D341Med (cell line): Measurements from ENCODE around the gene ZNF423.

Experiments
- DNase-seq: peaks from one replicate; pipeline ENCODE4 v3.0.0; 2012; ENCODE audit warnings: low spot score

The ZNF423 gene

DNA sequence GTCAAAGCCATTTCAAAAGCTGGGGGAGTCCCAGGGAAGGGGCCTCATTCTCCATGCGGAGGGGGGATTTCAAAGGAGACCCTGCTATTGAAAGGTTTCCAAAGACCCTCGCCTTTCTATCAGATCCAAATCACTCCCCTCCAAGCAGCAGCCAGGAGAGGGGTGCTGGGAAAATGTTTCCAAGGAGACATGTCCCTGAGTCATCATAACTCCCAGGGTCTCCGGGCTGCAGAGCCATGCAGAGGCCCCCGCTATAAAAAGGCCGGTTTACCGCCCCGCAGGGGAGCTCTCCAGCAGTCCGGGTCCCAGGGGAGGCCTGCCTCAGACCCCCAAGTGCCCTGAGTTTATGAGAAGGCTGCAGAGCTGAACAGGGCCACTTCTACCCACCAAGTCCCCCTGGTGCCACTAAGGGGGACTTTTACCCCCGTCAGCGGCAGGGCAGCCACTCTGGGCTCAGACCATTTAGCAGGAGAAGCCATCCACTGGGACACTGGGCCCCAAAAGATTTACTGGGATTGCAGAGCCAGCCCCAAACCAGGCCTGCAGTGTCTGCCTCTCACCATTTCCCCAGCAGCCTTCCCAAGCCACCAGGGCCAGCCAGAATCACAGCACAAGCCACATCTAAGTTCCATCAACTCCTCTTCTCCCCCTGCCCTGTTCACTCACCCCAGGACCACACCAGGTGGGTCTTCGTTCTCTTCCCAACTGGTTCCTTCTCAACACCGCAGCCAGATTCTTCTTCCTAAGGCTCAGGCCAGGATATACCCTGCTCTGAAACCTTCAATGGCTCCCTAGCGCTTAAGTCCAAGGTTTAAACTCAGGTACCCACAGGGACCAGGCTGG, 234.4 kb downstream of the ZNF423 start:
- DNase-seq, result no peak

- no peak for DNase-seq
These were observed 235.1 kb downstream of the ZNF423 start for GRCh38 chr16:49620869-49621240.

GRCh38 chr16:49620158-49620868, 235.6 kb downstream of the ZNF423 start:
- no peak for DNase-seq

GRCh38 chr16:49619811-49620157, 236.1 kb downstream of the ZNF423 start:
- DNase-seq, result no peak

DNA sequence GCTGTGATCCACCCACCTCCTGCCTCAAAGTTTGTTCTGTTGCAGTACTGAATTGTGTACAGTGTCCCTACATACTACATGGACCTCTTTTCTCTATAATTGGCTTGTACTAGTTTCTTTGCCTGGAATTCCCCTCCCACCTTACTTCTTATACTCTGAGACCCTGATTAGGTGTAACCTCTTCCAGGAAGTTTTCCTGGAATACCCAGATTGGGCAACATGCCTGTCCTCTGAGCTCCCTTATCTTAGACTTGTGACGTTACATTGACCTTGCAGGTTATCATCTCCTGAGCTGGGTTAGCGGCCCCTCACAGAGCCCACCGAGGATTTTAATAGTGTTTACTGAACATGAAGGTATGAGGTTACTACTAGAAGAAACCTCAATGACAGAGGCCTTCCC, 237.0 kb downstream of the ZNF423 start:
- no peak for DNase-seq

DNA sequence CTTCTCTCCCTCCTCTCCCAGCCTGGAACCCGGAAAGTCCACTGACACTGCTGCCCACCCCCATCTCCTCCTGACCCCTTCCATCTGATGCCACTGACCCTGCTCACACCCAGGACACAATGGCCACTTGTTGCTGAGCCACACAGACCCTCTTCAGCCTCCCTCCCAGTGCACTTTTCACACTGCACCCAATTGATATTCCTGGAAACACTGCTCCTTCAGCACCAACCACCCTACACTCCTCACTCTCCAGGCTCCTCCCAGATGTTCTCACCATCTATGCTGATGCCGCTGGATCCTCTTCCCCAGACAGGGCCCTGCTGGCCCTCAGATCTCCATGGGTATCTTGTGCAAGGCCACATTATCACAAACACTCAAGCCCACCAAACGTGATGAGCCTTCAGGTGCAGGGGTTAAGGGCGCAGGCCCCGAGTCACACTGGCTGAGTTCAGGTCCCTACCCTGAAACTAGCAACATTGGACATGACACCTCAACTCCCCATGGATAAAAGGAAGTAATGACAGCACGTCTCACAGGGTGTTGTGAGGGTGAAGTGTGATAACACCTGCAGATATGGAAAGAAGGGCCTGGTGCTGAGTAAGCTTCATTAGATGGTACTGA, 238.1 kb downstream of the ZNF423 start:
- no peak for DNase-seq

GRCh38 chr16:49617016-49617629, 238.8 kb downstream of the ZNF423 start:
- DNase-seq, result no peak

- no peak for DNase-seq
These were observed 240.3 kb downstream of the ZNF423 start for GRCh38 chr16:49615576-49615975.

DNA sequence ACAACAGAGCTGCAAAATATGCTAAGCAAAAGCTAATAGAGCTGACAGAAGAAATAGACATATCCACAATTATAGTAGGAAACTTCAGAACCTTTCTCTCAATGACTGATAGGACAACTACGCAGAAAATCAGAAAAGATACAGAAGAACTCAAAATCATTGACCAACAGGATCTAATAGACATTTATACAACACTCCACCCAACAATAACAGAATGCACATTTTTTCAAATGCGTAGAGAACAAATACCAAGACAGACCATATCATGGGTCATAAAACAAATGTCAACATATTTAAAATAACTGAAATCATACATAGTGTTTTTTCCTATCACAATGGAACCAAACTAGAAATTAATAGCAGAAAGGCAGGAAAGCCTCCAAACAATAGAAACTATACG, 244.9 kb downstream of the ZNF423 start:
- no peak for DNase-seq

DNA sequence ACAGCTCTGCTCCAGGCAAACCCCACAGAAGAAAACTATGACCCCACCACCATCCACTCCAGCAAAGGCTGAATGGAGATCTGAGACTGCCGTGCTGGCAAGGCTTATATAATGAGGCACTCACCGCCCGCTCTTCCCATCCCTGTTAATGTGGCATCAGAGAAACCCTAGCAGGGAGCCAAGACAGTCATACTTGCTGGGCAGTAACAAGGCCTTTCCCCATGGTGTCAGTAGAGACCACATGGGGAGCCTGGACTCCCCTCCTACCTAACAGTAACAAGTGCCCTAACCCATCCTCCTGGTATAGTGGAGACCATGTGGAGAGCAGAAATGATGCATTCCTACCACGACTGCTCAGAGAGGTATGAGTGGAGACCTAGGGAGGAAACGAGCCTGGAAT, 247.1 kb downstream of the ZNF423 start:
- no peak for DNase-seq

DNA sequence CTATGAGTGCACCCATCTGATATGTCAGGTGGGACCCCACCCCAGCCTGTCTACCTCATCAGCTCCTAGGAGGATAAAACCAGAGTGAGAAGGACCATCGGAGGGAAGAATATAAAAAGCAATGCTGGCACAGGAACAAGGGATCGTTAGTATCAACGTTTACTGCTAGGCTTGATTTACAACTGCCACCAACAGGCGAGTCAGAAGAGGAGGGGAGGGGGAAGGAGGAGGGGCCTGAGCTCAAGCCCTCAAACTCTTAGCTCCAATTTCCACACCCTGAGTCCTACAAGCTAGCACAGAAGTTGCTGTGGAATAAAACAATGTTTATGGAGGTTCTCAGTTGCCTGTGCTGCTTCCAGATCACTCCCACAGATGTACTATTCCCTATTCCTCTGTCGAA, 247.8 kb downstream of the ZNF423 start:
- DNase-seq, result no peak

- no peak for DNase-seq
These were observed 250.2 kb downstream of the ZNF423 start for GRCh38 chr16:49605536-49606254.

DNA sequence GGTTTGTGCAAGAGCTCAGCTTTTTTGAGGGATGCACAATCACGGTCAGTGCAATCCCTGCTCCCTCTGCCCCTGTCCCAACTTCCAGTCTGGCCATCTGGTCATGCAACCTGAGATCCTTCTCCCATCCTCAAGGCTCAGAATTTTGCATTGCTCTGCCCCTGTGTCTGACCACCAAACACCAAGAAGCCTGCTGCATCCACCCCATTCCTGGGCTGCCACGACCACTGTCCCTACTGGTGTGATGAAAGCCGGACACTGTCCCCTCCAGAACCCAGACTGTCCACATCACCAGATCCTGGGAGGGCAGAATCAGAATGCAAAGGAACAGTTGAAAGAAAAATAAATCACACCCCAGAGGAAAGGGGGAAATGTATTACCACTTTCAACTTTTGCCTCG, 251.3 kb downstream of the ZNF423 start:
- no peak for DNase-seq

- DNase-seq, result no peak
These were observed 252.0 kb downstream of the ZNF423 start for GRCh38 chr16:49603956-49604355.

DNA sequence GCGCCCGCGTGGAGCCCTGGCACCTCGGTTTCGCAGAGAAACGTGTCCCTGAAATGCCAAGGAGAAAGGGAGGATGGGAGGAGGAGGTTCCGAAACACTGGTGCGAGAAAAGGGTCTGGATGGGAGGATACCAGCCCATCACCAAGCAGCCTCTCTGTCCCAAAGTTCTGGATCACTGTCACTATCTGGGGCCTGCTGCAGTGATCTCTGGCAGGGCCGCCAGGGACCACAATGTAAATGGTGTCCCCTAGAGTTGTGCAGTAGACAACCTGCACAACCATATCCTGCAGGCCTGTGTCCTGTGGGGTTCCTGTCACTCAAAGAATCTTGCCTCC, 253.0 kb downstream of the ZNF423 start:
- DNase-seq, result no peak

DNA sequence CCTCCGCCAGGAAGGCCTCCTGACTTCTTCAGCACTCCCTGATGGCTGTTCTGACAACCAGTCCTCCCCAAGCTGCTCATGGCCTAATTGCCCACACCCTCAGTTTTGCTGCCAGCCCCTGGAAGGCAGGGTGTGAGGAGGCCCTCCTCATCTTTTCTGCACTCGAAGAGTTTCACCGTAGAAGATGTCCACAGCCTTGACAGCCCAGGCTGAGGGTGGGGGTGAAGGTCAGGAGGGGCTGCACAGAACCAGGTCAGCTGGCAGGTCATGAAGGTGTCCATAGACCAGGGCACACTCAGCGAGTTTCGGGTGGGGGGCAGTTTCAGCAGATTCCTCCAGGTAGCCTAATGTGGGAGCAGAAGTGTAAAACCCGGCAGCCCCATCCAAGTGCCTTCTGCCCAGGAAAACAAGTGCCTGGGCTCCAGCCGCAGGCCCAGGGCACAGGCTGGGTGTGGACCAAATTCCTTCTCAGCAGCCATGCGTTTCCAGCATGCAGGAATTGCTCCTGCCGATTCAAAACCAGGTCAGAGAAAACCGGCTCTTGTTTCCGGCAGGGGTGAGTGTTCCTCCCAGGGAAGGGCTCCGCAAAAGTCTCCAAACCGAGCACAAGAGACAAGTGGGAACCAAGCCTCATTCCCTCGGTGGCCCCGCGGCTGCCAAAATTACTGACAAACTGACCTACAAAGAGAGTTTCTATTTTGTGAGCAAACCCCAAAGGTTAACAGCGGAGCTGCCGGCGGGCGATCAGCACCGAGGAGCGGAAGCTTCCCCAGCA, 253.5 kb downstream of the ZNF423 start:
- DNase-seq, result no peak

DNA sequence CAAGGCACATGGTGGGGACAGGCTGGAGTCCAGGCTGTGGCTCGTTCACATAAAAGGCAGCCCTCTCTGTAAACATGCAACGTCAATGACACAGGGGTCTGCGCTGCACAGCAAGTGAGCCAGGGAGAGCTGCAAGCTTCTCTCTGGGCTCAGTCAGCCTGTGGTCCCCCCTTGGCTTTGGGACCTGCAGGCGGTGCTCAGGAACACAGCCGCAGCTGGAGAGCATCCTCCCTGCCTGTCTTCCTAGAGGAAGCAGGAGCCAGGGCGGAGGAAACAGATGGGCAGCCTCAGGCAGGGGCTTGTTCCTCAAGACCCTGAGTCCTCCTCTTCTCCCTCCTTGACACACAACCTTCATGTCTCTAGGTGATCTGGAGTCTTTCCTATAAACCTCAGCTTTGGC, 254.3 kb downstream of the ZNF423 start:
- no peak for DNase-seq

GRCh38 chr16:49600976-49601375, 254.9 kb downstream of the ZNF423 start:
- no peak for DNase-seq

- no peak for DNase-seq
These were observed 255.4 kb downstream of the ZNF423 start for GRCh38 chr16:49600536-49600935.

- DNase-seq, result no peak
These were observed 256.2 kb downstream of the ZNF423 start for GRCh38 chr16:49599704-49600103.

- DNase-seq, result no peak
These were observed 256.6 kb downstream of the ZNF423 start for GRCh38 chr16:49599281-49599680.
